HG03575 (cell line): ENCODE data around the gene RRH.
"Not testable (repeated sequence)": the region's sequence is repeated elsewhere in the genome, so short reads cannot be mapped to it uniquely, and the experiment has no call there.

Experiments
- ATAC-seq: cut with Tn5 transposase; IDR thresholded peaks from one replicate; pipeline ENCODE4 v1.9.1; 2021; ENCODE audit not compliant: unreplicated experiment, insufficient number of reproducible peaks, low FRiP score; ENCODE audit errors: extremely low read depth

Gene RRH

GRCh38 chr4:109827672-109828071 is at the start of gene RRH:
Gene RRH (plus strand): TSS chr4:109827972. CDS start chr4:109828028, 56 bp downstream.
- ATAC-seq = no peak

- ATAC-seq = not testable (repeated sequence)
Observed at GRCh38 chr4:109782092-109782491, 45.7 kb upstream of the RRH start.

- no peak for ATAC-seq
Observed at GRCh38 chr4:109786846-109787245, 40.9 kb upstream of the RRH start.

- ATAC-seq = no peak
Observed at GRCh38 chr4:109787807-109788206, 40.0 kb upstream of the RRH start.

GRCh38 chr4:109795059-109795458 is 32.7 kb upstream of the RRH start:
- ATAC-seq = no peak

- ATAC-seq = no peak
Observed at GRCh38 chr4:109798866-109799265, 28.9 kb upstream of the RRH start.

GRCh38 chr4:109801099-109801789 is 26.5 kb upstream of the RRH start:
- ATAC-seq = no peak

GRCh38 chr4:109801895-109802319 is 25.9 kb upstream of the RRH start, which contains the start of gene CFI:
Gene CFI (minus strand): TSS chr4:109801999. CDS start chr4:109801971, 28 bp downstream.
- no peak for ATAC-seq

- ATAC-seq = no peak
Observed at GRCh38 chr4:109803924-109804571, 23.7 kb upstream of the RRH start.

- no peak for ATAC-seq
Observed at GRCh38 chr4:109809655-109810054, 18.1 kb upstream of the RRH start.

- ATAC-seq = no peak
Observed at GRCh38 chr4:109810552-109811387, 17.0 kb upstream of the RRH start.

GRCh38 chr4:109811707-109812106 is 16.1 kb upstream of the RRH start:
- ATAC-seq = no peak

- ATAC-seq = peak; percentile 94
Observed at GRCh38 chr4:109815151-109816081, 12.4 kb upstream of the RRH start, which contains the start of gene GAR1. Gene GAR1 (plus strand): TSS chr4:109815762. CDS start chr4:109816165, 403 bp downstream.

GRCh38 chr4:109816082-109816442 is 11.7 kb upstream of the RRH start:
- no peak for ATAC-seq

- ATAC-seq = no peak
Observed at GRCh38 chr4:109816894-109817293, 10.9 kb upstream of the RRH start.

GRCh38 chr4:109818268-109818667 is 9.5 kb upstream of the RRH start:
- no peak for ATAC-seq

GRCh38 chr4:109820563-109820962 is 7.2 kb upstream of the RRH start:
- no peak for ATAC-seq

GRCh38 chr4:109821185-109821584 is 6.6 kb upstream of the RRH start:
- no peak for ATAC-seq

- ATAC-seq = no peak
Observed at GRCh38 chr4:109826719-109827118, 1.1 kb upstream of the RRH start.
